ENCODE results near the gene WWTR1.

WWTR1 gene

GRCh38 chr3:149610351-149611105 is 47.3 kb downstream of the WWTR1 start:
- Histone ChIP-seq H3K27ac (peak overlapping the region; percentile 30 to 42), H3K4me3 (no peak overlapping the region)
- DNase-seq (ENCODE audit: low spot score) = no peak
- TF ChIP-seq CTCF (IDR thresholded peaks at IDR 0.05) = no peak

GRCh38 chr3:149609595-149609994 is 48.2 kb downstream of the WWTR1 start:
- Histone ChIP-seq H3K27ac (peak overlapping the region in 1 of 2 donors; percentile 55), H3K4me3 (no peak overlapping the region)
- TF ChIP-seq CTCF (IDR thresholded peaks at IDR 0.05) = no peak
- DNase-seq (ENCODE audit: low spot score) = no peak

GRCh38 chr3:149608987-149609386 is 48.8 kb downstream of the WWTR1 start:
- DNase-seq (ENCODE audit: low spot score) = no peak
- Histone ChIP-seq H3K27ac (peak overlapping the region in 1 of 2 donors; percentile 55), H3K4me3 (no peak overlapping the region)
- TF ChIP-seq CTCF (IDR thresholded peaks at IDR 0.05) = no peak

GRCh38 chr3:149605902-149606301 is 51.9 kb downstream of the WWTR1 start:
- no peak for TF ChIP-seq CTCF (IDR thresholded peaks at IDR 0.05)
- no peak for DNase-seq (ENCODE audit: low spot score)
- H3K27ac ChIP-seq = peak overlapping the region in 1 of 2 donors; percentile 33

GRCh38 chr3:149604125-149604875 is 53.5 kb downstream of the WWTR1 start:
- no peak for DNase-seq (ENCODE audit: low spot score)
- Histone ChIP-seq H3K4me3 (peak overlapping the region; percentile 12), H3K27ac (peak overlapping the region; percentile 12 to 59)
- TF ChIP-seq CTCF (IDR thresholded peaks at IDR 0.05) = no peak

More at GRCh38 chr3:149605902-149606301, 51.9 kb downstream of the WWTR1 start:
- no peak overlapping the region for H3K4me3 ChIP-seq

- TF ChIP-seq CTCF (IDR thresholded peaks at IDR 0.05) = no peak
- peak overlapping the region in 1 of 2 donors; percentile 59 for H3K27ac ChIP-seq
- no peak overlapping the region for H3K4me3 ChIP-seq
- DNase-seq (ENCODE audit: low spot score) = no peak
Observed at GRCh38 chr3:149603126-149604074, 54.4 kb downstream of the WWTR1 start.

All from coronary artery (tissue), 2 donors.